Pancreas (tissue), 10 donors: ENCODE data around the gene ENSA. TPM values are rescaled to one million over a fixed set of nuclear protein-coding genes. Genes with fewer than 3 reads are reported as not detected.

Experiments
- ATAC-seq, 4 donors: fragments of 200-7000 bp; cut with Tn5 transposase; one replicate each; pipeline versions ENCODE4 v1.8.0 to v1.9.1; 2020; ENCODE audit warnings: mild to moderate bottlenecking in 4 of 4, moderate library complexity in 4 of 4
- DNase-seq, 6 donors: peaks; one replicate each; pipeline ENCODE4 v3.0.0-alpha.2; 2020
- FAIRE-seq: peaks from 2 replicates; lab custom pipeline; 2012; peaks lifted over from hg19 to GRCh38; lab: Jason Lieb, UNC
- H3K27ac ChIP-seq, 4 donors: fragments of 200-600 bp; sonication (generic); 1 replicate in 3 of 4; 2 replicates in 1 of 4; pipeline versions ENCODE4 v1.5.0 to v1.8.0; 2020
- H3K27me3 ChIP-seq, 4 donors: fragments of 200-600 bp; one replicate each; pipeline ENCODE4 v1.8.0; 2021
- H3K36me3 ChIP-seq, 3 donors: fragments of 200-600 bp; sonication (generic) in 1 of 3; one replicate each; pipeline versions ENCODE4 v1.5.0 to v1.8.0; 2020 to 2021
- H3K4me1 ChIP-seq, 3 donors: fragments of 200-600 bp; one replicate each; pipeline ENCODE4 v1.8.0; 2021
- H3K4me3 ChIP-seq, 4 donors: fragments of 200-600 bp; sonication (generic) in 2 of 4; one replicate each; pipeline versions ENCODE4 v1.5.0 to v1.8.0; 2020 to 2021
- H3K9me3 ChIP-seq, 4 donors: fragments of 200-600 bp; one replicate each; pipeline ENCODE4 v1.8.0; 2021
- WGBS, 2 donors: extraction: QIAGEN DNeasy Blood & Tissue Kit; methylation state at CpG; one replicate each; pipeline ENCODE4 v1.1.7; 2013; 5-methylcytosine and 5-hydroxymethylcytosine counted together
- intact Hi-C, 3 donors: fragments of 100-400 bp; cut with DNase I; formaldehyde crosslinking; loops; one replicate each; pipeline versions ENCODE4 v1.11.1 to v1.14.2; 2022
- polyA plus RNA-seq, 2 donors: library from polyadenylated mRNA; stranded (reverse); fragments of 200-250 nt; gene quantifications; one replicate each; pipeline ENCODE4 v1.2.3, GENCODE V29; 2013
- total RNA-seq, 6 donors: library from RNA; stranded (reverse); fragmentation: NEBNext Ultra II Directional in 4 of 6; extraction: Animal tissue kit (Norgen Biotek cat#: 25700) in 4 of 6; gene quantifications; one replicate each; pipeline versions ENCODE4 v1.2.1 to v1.2.4, GENCODE V29; 2021 to 2023
- TF ChIP-seq, protein P1 (sequence below), 4 donors: fragments of 200-600 bp; sonication (generic) in 3 of 4; IDR thresholded peaks; one replicate each; pipeline versions ENCODE4 v1.5.0 to v1.8.0; 2021; ENCODE audit warnings: antibody characterized with exemption in 4 of 4
- donor health status: healthy with polysubstance abuse.
- donor health status: DM: no; HTN: no; CAD: no; lungs with moderate emphysema.
- donor health status: DM: no; HTN: no; CAD: no.
- donor health status: control.
- donor health status: control.
- donor health status: Bipolar disorder and iron deficiency.
- donor health status: DM: yes; HTN: yes; CAD: no.
- donor health status: DM: no; HTN: no; CAD: no.
- donor health status: DM: no; HTN: no; CAD: no.
- donor health status: DM: yes; HTN: yes; CAD: no.

ENSA gene
- total and polyA plus RNA-seq, 8 donors: 53.9 to 86.0 (median 67.9) TPM

DNA sequence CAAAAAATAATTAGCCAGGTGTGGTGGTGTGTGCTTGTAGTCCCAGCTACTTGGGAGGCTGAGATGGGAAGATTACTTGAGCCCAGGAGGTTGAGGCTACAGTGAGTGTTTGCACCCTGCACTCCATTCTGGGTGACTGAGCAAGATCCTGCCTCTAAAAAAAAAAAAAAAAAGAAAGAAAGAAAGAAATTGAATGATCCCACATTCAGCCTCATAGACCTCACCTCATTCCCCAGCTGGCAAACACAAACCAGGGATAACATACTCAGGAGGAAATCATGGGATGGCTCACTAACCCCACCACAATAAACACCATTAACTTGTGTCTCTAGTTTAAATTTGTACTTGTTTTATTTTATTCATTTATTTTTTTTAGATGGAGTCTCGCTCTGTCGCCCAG, 8.5 kb downstream of the ENSA start:
- peaks cover 0 to 27% (median 0%) of the 10 kb centered on the region in 3 donors for H3K4me1 ChIP-seq
- DNase-seq (no peak), ATAC-seq (no peak), FAIRE-seq (no peak)
- no peaks in the 10 kb centered on the region for H3K9me3 ChIP-seq
- H3K4me3 ChIP-seq: no peak overlapping the region
- no peaks in the 10 kb centered on the region for H3K27me3 ChIP-seq
- intact Hi-C loops: loop anchor here in 1 of 3 donors (5.0 kb wide), 1 partner anchor 59 kb away; no protein-coding TSS in a partner anchor
- TF ChIP-seq, protein P1, sequence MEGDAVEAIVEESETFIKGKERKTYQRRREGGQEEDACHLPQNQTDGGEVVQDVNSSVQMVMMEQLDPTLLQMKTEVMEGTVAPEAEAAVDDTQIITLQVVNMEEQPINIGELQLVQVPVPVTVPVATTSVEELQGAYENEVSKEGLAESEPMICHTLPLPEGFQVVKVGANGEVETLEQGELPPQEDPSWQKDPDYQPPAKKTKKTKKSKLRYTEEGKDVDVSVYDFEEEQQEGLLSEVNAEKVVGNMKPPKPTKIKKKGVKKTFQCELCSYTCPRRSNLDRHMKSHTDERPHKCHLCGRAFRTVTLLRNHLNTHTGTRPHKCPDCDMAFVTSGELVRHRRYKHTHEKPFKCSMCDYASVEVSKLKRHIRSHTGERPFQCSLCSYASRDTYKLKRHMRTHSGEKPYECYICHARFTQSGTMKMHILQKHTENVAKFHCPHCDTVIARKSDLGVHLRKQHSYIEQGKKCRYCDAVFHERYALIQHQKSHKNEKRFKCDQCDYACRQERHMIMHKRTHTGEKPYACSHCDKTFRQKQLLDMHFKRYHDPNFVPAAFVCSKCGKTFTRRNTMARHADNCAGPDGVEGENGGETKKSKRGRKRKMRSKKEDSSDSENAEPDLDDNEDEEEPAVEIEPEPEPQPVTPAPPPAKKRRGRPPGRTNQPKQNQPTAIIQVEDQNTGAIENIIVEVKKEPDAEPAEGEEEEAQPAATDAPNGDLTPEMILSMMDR (IDR thresholded peaks at IDR 0.05): no peak
- H3K27ac ChIP-seq: peak overlapping the region in 2 of 4 donors; percentile 62 to 72
- 97 to 98% methylated on average over 2 of the region's 2 CpGs for WGBS, 2 donors
- H3K36me3 ChIP-seq: peaks cover 0 to 24% (median 10%) of the 10 kb centered on the region in 3 donors

DNA sequence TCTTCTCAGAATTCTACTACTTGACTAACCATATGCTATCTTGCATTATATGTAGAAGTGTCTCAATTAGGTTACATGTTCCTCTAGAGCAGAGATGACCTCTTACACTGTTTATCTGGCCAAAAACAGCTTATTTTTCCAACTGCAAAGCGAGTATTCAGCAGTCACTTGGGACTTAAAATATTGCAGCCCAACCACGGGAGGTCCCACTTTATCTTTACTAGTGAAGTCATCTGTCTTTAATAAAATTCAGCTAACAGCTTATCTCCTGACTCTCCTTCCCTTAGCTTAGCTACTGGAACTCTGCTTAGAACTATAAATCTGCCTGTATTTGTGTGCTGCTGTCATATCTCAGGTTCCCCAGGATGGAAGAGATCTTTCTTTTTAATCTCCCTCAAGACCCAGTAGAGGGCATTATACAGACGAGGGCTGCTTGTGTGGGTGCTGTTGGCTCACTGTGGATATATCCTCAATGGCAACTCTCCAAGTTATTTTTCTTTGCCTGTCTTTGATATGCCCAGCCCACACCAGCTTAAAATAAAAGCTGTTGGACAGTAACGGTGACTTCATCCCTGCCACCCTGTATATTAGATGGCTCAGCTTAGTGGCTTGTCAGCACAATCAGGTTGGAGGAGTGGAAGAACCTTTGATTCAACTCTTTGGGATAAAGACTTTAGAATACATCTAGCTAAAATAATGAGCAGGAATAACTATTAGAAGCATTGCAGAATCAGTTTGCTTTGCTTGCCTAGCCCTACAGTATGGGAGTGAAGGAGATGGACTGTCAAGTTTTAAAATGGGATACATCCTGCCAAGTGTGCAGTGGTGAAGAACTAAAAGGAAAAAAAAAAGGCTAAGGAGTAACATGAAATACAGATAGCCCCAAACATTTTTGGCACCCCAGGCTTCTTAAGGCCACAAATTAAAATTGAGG, 9.6 kb downstream of the ENSA start:
- ATAC-seq (peak; percentile 75 to 89 (median 84)), FAIRE-seq (no peak), DNase-seq (peak in 3 of 6 donors; percentile 46 to 58 (median 54))
- H3K9me3 ChIP-seq: no peaks in the 10 kb centered on the region
- intact Hi-C loops: loop anchor here in 1 of 3 donors (5.0 kb wide), 1 partner anchor 58 kb away; no protein-coding TSS in a partner anchor
- H3K36me3 ChIP-seq: peaks cover 0 to 15% (median 10%) of the 10 kb centered on the region in 3 donors
- TF ChIP-seq, protein P1 (IDR thresholded peaks at IDR 0.05): no peak
- no peak overlapping the region for H3K4me3 ChIP-seq
- no peaks in the 10 kb centered on the region for H3K27me3 ChIP-seq
- H3K27ac ChIP-seq: peak overlapping the region in 3 of 4 donors; percentile 23 to 72 (median 62)
- 15 to 16% methylated on average over 4 of the region's 4 CpGs for WGBS, 2 donors
- peaks cover 0 to 27% (median 0%) of the 10 kb centered on the region in 3 donors for H3K4me1 ChIP-seq

DNA sequence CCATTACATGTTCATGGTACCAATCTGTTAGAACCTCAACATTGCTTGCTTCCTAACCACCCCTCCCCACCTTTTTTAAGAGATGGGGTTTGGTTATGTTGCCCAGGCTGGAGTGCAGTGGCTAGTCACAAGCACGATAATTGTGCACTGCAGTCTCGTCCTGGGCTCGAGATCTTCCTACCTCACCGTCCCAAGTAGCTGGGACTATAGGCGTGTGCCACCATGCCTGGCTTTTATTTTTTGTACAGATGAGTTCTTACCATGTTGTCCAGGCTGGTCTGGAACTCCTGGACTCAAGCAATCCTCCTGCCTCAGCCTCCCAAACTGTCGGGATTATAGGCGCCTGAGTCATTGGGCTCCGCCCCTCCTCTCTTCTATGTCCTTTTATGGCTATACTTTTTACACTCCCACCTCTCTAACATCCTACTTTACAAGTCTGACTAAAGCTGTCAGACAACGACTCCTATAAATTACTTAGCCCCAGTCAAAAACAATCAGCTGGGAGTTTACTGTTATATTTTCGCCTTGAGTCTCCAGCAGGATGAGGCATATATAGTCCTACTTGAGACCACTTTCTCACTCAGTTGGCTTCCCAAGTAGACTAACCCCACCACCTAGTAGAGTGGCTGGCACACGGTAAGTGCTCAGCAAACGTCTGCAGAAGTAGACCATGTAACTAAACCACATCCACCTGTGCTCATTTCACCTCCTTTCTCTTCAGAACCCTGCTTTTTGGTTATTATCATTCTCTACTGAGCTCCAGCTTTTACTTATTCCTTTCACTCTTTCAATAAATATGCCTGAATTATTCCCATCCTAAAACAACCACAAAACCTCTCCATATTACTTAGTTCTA, 13.8 kb downstream of the ENSA start:
- Histone ChIP-seq H3K4me1 (peaks cover 16 to 52% (median 30%) of the 10 kb centered on the region in 3 donors), H3K27me3 (no peaks in the 10 kb centered on the region), H3K4me3 (no peak overlapping the region), H3K27ac (peak overlapping the region in 1 of 4 donors; percentile 89), H3K9me3 (no peaks in the 10 kb centered on the region), H3K36me3 (no peaks in the 10 kb centered on the region)
- ATAC-seq (no peak), FAIRE-seq (no peak), DNase-seq (no peak)
- 93% methylated on average over 12 of the region's 12 CpGs for WGBS, 2 donors
- intact Hi-C loops: no loop called here
- TF ChIP-seq, protein P1 (IDR thresholded peaks at IDR 0.05): no peak

DNA sequence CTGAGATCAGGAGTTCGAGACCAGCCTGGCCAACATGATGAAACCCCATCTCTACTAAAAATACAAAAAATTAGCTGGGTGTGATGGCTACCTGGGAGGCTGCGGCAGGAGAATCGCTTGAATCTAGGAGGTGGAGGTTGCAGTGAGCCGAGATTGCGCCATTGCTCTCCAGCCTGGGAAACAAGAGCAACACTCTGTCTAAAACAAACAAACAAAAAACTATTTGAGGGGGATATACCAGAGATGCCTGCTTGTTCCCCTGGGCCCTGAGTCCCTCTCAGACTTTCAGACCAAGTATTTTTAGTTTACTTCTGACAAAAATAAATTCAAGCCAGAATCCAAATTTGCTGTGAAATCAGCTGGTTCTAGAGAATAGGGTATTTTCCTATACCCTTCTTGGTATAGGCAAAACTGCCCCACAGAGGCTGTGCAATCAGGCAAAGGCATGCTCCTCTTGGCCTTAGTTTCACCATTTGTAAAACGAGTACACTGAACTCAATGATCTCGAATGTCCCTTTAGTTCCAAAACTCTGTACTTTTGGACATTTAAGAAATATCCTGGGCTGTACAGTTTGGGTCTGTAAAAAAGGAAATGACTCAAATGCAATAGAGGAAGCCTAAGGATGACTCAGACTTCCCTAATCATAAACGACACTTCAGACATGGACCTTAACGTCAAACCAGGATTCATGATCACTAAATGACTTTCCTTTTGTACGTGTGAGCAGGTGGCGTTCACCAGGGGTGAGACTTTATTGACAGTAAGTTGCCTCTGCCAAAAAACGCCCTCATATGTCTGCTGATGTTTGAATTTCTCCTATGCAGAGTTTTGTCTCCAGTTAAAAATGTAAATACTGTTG, 16.1 kb downstream of the ENSA start:
- DNase-seq (no peak), FAIRE-seq (peak; percentile 68)
- 55 to 58% methylated on average over 12 of the region's 12 CpGs for WGBS, 2 donors

More for the DNA sequence above, 16.1 kb downstream of the ENSA start:
- no peaks in the 10 kb centered on the region for H3K36me3 ChIP-seq
- ATAC-seq: peak in 3 of 4 donors; percentile 35 to 65 (median 60)
- intact Hi-C loops: no loop called here
- H3K4me1 ChIP-seq: peaks cover 16 to 40% (median 30%) of the 10 kb centered on the region in 3 donors
- no peaks in the 10 kb centered on the region for H3K27me3 ChIP-seq
- H3K4me3 ChIP-seq: no peak overlapping the region
- peak overlapping the region in 3 of 4 donors; percentile 28 to 96 (median 89) for H3K27ac ChIP-seq
- H3K9me3 ChIP-seq: no peaks in the 10 kb centered on the region
- TF ChIP-seq, protein P1 (IDR thresholded peaks at IDR 0.05): no peak
